NCI-H2171 treated with DMSO at 0.1 percent for 48 hours (cell line): ENCODE measurements around the gene PDSS1.
"Not testable (repeated sequence)": the region's sequence is repeated elsewhere in the genome, so short reads cannot be mapped to it uniquely, and the experiment has no call there.

ENCODE experiments used
- DNase-seq: peaks from one replicate; lab custom pipeline; 2025; lab: John Stamatoyannopoulos, UW

PDSS1 gene, protein sequence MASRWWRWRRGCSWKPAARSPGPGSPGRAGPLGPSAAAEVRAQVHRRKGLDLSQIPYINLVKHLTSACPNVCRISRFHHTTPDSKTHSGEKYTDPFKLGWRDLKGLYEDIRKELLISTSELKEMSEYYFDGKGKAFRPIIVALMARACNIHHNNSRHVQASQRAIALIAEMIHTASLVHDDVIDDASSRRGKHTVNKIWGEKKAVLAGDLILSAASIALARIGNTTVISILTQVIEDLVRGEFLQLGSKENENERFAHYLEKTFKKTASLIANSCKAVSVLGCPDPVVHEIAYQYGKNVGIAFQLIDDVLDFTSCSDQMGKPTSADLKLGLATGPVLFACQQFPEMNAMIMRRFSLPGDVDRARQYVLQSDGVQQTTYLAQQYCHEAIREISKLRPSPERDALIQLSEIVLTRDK

DNA sequence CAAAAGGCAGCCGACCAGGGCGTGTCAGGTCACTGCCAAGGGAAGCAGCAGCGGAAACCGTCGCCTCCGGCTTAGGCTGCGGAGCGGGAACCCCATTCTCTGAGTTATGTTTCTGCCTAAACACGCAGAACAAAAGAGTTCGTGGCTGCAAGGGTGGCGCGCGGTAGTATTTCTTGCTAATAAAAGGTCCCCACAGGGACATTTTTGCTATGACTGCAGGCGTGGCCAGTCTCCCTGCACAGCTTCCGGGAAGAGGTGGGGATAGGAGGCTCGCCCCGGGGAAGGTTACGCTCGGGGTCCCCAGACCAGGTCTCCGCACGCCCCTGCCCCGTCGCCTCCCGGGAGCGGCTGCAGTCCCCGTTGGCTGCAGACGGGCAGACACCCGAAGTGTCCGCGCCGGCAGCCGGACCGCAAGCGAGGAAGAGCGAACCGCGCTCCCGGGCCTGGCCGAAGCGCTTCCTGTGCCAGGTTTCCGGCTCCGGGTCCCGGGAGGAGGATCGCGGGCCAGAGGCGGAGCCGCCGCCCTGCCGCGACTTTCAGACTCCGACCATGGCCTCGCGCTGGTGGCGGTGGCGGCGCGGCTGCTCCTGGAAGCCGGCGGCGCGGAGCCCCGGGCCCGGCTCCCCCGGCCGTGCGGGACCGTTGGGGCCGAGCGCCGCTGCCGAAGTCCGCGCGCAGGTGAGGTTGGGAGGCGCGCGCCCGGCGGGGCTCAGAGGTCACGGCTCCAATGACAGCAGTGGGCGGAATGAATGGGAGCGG lies at the start of gene PDSS1:
TSS of gene PDSS1 (plus strand) at position 539 of the 759 bp plus-strand sequence. CDS start at position 550, 11 bp downstream.
- peak; percentile 65 for DNase-seq

DNA sequence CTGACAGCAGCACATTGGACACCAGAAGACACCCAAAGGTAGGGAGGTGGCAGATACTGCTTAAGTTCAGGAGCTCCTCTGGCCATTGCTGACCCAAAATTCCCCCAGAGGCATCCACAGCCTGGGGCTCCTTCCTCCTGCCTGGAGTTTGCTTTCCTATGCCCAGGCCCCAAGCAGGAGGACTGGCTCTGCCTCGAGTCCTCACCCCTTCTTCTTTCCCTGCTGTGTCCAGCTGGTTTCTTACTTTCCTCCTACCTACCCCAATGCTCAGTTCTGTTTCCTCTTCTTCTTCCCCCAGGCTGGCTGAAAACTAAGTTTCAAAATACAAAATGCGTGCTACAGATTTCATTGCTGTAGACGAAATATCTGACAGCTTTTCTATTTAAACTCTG lies 49.3 kb upstream of the PDSS1 start:
- not testable (repeated sequence) for DNase-seq

DNA sequence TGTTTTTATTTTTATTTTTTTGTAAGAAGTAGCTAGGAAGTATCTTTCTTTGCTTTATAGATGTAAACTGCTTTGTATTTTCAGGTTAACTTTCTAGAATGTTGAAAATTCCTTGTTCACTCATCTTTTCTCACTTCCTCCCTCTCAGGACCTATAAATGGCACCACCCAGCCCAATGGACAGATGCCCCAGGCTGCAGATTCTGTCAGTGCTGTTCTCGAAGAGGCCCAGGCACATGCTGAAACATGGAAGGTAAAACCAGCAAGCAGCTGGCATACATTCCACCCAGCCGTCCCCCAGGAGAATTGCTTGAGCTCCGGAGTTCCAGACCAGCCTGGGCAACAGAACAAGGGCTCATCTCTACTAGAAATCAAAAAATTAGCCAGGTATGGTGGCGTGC lies 47.1 kb upstream of the PDSS1 start:
- DNase-seq: peak; percentile 15

DNA sequence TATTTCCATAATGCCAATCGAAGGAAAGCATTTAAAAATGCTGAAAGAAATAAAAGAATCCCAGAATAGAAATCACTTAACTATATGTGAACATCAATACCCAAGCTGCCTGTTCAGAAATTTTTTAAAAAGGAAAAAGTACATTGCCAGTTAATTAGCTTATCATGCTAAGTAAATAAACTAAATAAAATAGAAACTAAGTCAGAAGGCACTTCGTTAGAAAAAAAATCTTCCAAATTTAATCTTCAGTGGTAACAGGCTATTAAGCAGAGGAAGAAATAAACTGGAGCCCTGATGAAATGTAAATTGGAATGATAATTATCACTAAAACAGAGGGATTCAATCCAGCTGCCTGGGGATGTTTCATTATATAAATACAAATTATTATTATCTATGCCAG lies 46.0 kb upstream of the PDSS1 start:
- DNase-seq: not testable (repeated sequence)

DNA sequence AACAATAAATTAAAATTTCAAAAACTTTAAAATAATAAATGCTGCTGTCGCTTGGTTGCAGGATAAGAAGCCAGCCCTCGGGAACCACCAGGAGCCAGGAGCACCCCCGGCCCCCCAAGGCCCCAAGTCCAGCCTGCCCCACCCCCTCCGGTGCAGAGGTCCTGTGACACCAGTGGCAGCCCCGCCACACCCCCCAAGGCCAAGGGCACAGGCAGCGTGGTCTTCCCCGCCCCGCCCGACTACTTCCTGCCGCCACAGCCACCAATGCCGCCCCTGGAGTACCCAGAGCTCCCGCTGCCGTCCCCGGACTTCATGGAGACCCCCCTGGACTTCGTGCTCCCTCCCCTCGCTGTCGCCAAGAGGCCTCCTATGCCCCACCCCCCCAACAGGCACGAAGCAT lies 44.5 kb upstream of the PDSS1 start:
- no peak for DNase-seq

DNA sequence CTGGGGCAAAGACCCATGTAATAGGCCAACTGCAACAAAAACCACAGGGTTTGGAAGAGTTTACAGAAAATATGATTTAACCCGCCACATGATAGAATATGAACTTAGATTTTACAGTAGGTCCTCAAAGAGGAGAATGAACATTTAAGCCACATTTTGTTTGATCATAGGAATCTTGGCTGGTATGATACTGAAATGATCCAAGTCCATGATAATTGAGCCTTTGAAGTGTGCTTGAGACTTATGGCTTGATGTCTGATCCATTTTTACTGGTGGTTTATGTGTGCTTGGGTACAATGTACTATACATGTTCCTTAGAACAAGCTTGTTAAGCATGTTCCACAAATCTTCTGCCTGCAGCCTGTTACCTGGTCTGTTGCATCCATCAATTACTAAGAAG lies 41.8 kb upstream of the PDSS1 start:
- no peak for DNase-seq

DNA sequence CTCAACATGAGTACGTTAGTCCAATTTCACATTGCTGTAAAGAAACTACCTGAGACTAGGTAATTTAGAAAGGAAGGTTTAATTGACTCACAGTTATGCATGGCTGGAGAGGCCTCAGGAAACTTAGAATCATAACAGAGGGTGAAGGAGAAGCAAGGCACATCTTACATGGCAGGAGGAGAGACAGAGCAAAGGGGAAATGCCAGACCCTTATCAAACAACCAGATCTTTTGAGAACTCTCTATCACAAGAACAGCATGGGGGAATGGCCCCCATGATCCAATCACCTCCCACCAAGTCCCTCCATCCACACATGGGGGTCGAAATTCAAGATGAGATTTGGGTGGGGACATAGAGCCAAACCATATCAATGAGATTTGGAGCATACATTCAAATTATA lies 34.6 kb upstream of the PDSS1 start:
- DNase-seq: no peak

DNA sequence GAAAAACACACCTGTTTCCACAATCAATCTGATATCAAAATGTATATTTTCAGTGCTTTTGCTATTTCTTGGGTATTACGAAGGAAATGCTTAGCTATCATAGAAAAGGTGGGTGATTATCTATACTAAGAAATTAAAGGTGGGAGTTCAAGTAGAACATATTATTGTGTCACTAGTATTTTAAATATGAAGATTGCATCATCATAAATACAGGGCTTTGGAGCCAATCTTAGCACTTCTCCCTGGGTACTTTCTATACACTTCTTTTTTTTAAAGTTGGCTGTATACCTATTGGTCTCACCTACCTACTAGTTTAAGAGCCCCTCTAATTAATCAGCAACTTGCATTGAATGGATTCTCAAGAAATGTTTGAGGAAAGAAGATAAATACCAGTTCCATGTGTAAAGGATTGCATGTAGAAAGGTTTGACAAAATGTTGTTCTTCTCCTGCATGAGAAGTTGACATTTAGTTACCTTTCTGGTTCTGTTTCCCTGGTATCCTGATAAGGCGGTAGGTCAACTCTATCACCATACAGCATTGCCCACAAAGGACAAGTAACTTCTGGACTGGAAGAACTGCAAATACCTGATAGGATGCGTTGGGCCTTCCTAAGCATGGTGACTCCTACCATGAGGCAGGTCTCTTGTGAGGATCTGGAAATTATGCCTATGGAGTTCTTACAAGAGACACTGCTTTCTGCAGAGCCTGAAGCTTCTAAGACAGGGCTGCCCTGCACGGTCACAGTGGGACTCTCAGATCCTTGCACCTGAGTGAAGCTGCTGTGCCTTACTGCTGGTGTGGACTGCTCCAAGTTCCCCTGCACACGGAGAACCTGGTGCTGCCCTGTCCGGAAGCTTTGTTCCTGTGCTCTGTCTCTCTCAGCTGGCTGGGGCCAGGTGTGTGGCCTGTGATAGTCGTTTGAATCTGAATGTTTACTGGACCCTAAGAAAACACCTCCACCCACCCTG lies 32.1 kb upstream of the PDSS1 start:
- DNase-seq: no peak

DNA sequence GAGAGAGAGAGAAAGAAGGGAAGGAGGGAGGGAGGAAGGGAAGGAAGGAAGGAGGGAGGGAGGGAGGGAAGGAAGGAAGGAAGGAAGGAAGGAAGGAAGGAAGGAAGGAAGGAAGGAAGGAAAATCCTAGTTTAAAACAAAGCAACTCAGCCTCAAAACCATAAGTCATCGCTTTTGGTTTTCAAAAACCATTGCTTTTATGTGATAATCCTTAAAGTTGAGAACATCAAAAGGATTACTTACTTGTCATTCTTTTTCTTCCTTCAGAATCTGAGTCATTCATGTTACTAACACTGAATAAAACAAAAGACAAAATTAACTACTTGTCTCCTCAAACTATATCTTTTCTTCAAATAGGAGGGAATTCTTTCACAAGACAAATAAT lies 21.6 kb upstream of the PDSS1 start:
- DNase-seq: no peak

DNA sequence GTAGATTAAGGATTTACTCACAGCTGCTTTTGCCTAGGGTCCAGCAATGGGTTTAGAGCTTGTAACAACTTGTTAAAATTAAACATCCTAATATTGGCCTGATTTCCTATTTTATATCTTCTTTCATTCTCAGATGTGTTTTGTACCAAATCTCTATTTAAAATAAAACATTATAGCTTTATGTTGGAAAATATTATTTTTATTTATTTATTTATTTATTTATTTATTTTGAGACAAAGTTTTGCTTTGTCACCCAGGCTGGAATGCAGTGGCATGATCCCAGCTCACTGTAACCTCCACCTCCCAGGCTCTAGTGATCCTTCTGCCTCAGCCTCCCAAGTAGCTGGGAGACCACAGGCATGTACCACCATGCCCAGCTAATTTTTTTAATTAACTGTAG lies 17.9 kb upstream of the PDSS1 start:
- DNase-seq: no peak

DNA sequence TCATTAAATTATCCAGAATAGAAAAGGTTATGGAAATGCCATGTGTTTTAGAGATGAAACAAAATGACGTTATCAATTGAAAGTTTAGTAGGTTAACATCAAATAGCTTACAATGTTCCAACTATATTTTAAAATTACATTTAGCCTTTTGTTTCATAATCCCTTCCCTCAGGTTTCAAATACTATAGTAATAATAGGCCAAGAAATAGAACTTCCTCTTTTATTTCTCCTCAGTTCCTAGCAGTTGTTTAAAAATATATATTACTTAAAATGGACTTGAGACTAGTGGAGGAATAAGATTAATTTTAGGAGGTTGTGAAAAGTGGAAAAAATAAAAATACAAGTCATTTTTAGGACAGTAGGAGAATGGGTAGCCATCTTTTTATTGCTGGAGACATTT lies 16.4 kb upstream of the PDSS1 start:
- no peak for DNase-seq

DNA sequence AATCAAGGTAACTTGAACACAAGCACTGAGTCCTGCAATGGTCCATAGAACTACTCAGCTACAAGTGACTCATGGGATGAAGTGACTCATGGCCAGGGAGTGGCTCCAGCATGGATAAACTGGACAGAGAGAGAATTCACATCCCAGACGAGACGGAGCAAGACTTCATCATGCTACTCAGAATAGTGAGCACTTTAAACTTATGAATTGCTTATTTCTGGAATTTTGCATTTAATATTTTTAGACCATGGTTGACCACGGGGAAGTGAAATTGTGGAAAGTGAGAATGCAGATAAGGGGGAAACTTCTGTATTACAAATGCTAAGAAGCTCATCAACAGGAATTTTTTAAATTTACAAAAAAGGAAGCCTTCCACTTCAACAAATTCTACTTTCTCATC lies 15.5 kb upstream of the PDSS1 start:
- DNase-seq: not testable (repeated sequence)

DNA sequence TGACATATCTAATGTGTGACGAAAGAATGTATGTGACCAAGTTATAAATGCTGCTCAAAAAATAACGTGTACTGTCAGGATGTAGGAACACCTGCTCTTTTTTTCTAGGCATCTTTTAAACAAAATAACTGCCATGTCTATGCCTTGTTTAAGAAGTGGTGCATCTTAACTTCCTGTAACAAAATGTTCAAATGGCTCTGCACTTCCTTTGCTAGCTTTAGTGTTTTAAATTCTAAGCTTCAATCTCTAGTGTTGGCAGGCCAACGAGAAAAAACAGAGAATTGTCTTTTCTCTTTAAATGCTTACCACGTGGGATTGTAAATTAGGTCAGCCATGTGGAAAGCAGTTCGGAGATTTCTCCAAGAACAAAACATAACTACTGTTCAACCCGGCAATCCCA lies 14.6 kb upstream of the PDSS1 start:
- no peak for DNase-seq

DNA sequence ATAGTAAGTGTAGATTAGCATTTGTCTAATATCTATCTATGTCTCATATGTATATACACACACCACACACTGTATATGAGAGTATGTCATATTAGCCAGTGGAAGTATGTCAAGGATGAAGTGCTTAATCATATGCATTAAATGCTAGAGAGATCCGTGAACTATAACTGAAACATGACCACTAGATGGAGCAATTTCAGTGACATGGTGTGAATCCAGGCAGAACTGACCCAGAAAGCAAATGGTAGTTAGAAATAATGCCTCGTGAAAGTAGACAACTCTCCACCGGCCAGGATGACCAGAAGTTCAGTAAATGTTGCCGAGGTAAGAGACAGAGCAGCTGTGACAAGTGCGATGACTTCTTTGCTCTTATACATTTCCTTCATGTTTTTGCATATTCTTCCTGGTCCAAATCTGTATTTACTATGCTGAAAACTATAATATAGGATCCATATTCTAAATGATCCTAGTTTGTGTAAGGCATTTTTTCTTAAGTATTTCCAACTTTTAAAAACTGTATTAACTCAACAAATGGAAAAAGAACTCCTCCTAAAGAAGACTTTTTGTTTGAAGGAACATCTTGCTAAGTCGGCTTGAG lies 12.7 kb upstream of the PDSS1 start:
- DNase-seq: peak; percentile 31

DNA sequence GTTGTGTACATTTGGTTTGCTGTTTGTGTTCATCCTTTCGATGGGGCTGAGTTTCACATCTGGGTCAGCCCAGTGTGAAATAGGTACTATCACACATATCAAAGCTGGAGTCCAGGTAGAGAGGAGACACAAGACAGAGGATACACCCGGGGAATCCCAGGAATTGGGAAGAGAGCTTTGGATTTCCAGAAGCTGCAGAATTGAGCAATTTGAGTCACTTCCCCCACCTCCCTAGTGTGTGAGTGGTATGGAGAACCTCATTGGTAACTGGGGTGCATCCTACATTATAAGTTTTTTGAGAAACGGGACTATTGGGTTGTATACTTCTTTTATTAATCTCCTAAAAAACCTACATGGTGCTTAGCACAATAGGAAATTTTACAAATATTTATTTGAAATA lies 12.1 kb upstream of the PDSS1 start:
- no peak for DNase-seq

DNA sequence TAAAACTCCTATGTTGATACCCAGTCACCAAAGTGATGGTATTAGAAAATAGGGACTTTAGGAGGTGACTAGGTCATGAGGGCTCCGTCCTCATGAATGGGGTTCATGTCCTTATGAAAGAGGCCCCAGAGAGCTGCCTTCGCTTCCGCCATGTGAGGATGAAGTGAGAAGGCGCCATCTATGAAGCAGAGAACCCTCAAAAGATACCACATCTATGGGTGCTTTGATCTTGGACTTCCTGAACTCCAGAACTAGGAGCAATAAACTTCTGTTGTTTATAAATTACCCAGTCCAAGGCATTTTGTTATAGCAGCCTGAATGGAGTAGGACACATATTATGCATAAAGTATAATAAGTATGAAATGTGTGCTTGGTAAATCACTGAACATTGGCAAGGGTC lies 8.1 kb upstream of the PDSS1 start:
- no peak for DNase-seq

DNA sequence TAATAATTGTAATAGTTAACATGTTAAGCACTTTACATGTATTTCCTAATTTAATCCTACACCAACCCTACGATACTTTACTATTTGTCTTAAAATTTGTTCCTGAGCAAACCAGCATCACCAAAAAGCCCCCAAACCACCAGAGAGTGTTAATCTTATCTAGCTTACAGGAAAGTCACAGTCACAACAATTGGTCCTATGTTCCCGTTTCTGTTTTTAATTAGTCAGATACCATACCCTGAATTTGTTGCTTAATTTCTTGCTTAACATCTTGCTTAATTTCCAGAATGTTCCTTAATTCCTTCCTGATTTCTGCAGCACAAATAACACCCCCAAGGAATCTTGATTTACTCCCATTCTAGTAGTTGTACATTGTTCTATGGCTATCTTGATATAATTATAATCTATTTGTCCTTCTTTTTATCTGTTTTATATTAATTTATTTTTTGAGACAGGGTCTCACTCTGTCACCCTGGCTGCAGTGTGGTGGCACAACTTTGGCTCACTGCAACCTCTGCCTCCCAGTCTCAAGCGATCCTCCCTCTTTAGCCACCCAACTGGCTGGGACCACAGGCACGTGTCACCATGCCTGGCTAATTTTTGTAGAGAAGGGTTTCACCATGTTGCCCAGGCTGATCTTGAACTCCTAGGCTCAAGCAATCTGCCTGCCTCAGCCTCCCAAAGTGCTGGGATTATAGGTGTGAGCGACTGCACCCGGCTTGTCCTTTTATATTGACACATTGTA lies 6.6 kb upstream of the PDSS1 start:
- DNase-seq: no peak

DNA sequence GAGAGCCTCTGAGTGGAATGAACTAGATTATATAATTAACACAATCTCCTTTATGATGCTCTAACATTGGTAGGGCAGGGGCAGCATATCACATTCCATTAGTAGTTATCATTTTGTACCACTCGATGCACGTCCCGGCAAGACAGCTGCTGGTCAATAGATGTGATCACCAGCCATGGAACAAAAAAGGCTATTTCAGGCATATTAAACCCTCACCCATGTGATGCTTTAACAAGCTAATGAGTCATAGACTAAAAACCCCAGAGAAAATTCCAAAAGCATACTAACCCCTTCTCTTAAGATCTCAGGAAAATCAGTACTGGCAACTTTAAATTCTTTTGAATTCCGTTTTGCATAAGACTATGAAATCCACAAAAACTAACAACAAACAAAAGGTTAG lies 3.0 kb upstream of the PDSS1 start:
- DNase-seq: not testable (repeated sequence)

DNA sequence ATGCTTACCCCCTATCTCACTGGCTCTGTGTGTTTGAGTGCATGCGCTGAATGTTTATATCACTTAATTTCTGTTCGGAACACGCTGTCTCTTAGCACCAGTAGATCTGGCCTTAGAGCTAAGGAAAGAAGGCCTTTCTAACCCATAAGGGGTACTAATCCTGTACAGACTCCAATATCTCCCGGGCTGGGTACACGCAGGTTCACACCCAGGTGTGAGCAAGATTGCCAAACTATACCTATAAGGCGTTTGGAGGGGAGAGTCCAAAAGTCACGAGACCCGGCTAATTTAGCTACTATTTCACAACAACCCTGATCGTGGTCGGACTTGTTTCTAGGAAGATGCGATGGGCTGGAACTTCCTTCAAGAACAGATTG lies 727 bp upstream of the PDSS1 start:
- peak; percentile 65 for DNase-seq

DNA sequence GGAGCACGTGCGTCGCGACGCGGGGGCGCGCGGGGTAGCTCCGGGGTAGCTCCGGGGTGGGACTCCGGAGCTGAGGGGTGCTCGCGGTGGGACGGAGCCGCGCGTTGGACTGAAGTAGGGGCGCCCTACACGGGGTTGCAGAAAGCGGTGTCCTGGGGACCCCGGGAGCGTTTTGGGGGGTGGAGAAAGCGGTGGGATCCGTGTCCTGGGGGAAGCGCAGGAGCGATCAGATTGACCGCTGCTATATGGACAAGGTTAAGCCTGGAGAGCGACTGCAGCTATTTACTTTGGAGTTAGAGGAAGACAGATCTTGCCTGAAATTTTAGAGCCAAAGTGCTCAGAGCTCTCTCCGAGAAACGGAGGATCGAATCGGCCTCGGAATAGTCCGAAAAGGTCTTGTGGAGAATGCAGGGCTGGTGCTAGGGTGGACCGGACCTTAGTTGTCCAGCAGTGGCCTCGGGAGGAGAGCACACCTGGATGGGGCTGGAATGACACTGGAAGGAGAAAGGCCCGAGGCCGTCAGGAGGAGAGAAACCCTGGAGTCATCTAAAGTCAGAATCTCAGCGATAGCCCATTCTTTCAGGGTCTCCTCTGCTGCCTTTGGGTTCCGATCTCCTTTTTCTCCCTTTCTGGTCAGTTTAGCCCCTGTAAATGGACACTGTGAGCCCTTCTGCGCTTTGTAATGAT lies 564 bp downstream of the PDSS1 start:
- DNase-seq: no peak

DNA sequence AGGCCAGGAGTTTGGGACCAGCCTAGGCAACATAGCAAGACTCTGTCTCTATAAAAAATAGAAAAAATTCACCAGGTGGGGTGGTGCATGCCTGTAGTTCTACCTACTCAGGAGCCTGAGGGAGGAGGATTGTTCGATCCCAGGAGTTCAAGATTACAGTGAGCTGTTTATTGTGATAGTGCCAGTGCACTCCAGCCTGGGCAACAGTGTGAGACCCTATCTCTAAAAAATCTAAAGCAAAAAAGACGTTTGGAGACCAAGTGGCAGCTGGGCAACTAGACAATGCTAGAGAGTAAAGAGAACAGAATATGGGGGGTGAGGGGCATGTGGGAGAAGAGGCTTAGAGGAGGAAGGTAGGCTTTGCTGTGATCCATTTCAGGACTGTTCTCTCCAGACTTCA lies 1.4 kb downstream of the PDSS1 start:
- DNase-seq: no peak
